HepG2 (cell line): Measurements from ENCODE around the gene CLDN14. TPM values are rescaled to one million over a fixed set of nuclear protein-coding genes. Genes with fewer than 3 reads are reported as not detected.

Experiments used
- ATAC-seq: fragments of 200-7000 bp; cut with Tn5 transposase; 3 replicates; pipeline ENCODE4 v1.9.1; 2020; ENCODE audit warnings: mild to moderate bottlenecking, moderate library complexity
- BruUV-seq: library from RNA; stranded (reverse); fragments of 400-500 nt; replicated peaks from 2 replicates; lab custom pipeline; 2021; lab: Mats Ljungman, UMichigan
- CTCF ChIA-PET: fragments of 300-600 bp; formaldehyde crosslinking; extraction: SDS; loops from one replicate; lab custom pipeline; 2021; ENCODE audit warnings: low total read pairs, inconsistent platforms, low intra/inter-chr PET ratio; lab: Yijun Ruan, JAX
- POLR2A ChIA-PET: fragments of 350-600 bp; sonication (Branson Sonifier 250); formaldehyde crosslinking; loops from one replicate; lab custom pipeline; 2020; ENCODE audit warnings: antibody characterized with exemption, inconsistent platforms; lab: Yijun Ruan, JAX
- DNase-seq: peaks from one replicate; pipeline ENCODE4 v3.0.0-alpha.2; 2015; ENCODE audit warnings: low spot score
- FAIRE-seq: peaks from 3 replicates; lab custom pipeline; 2011; peaks lifted over from hg19 to GRCh38; lab: Jason Lieb, UNC
- H2AFZ ChIP-seq: one replicate; pipeline ENCODE4 v1.6.1; 2011; ENCODE audit warnings: low read length, inconsistent platforms
- H3K27ac ChIP-seq: fragments of 300-600 bp; 3 replicates; pipeline ENCODE4 v1.8.0; 2011; ENCODE audit warnings: mixed run types, mild to moderate bottlenecking, mixed read lengths, low read length, inconsistent platforms; ENCODE audit not compliant: insufficient read depth; ENCODE audit errors: extremely low read length
- H3K27me3 ChIP-seq, 2 experiments: fragments of 200-600 bp in 1 of 2; 2 replicates in 1 of 2; 3 replicates in 1 of 2; pipeline versions ENCODE4 v1.6.0 to v1.8.0; 2011; ENCODE audit warnings: low read length in 2 of 2, mild to moderate bottlenecking in 2 of 2, moderate library complexity in 2 of 2, inconsistent platforms in 1 of 2; ENCODE audit not compliant: insufficient read depth in 2 of 2, control insufficient read depth in 1 of 2
- H3K36me3 ChIP-seq, 2 experiments: fragments of 200-600 bp in 1 of 2; replicated peaks in 1 of 2; 2 replicates in 1 of 2; 3 replicates in 1 of 2; pipeline versions ENCODE4 v1.5.1 to v1.8.0; 2011; ENCODE audit warnings: low read length in 2 of 2, inconsistent platforms in 1 of 2; ENCODE audit not compliant: insufficient read depth in 2 of 2, control insufficient read depth in 1 of 2
- H3K4me1 ChIP-seq: 2 replicates; pipeline ENCODE4 v1.5.1; 2012; ENCODE audit warnings: low read length, inconsistent platforms; ENCODE audit not compliant: insufficient read depth
- H3K4me2 ChIP-seq: 2 replicates; pipeline ENCODE4 v1.6.0; 2011; ENCODE audit warnings: low read depth, low read length, inconsistent platforms
- H3K4me3 ChIP-seq, 3 experiments: fragments of 200-600 bp in 1 of 3; sonication (generic), shearing (Covaris generic) in 1 of 3; replicated peaks in 1 of 3; 2 replicates each; pipeline ENCODE4 v1.5.1; 2011 to 2016; ENCODE audit warnings: low read length in 3 of 3, inconsistent platforms in 2 of 3, low read depth in 2 of 3, mild to moderate bottlenecking in 2 of 3, control low read depth in 1 of 3, mixed read lengths in 1 of 3; ENCODE audit not compliant: insufficient read depth in 1 of 3
- H3K79me2 ChIP-seq: one replicate; pipeline ENCODE4 v1.6.1; 2011; ENCODE audit warnings: low read length, inconsistent platforms; ENCODE audit not compliant: insufficient read depth
- H3K9ac ChIP-seq: 2 replicates; pipeline ENCODE4 v1.6.0; 2011; ENCODE audit warnings: mild to moderate bottlenecking, low read depth, low read length, inconsistent platforms; ENCODE audit not compliant: insufficient read depth
- H3K9me3 ChIP-seq: 2 replicates; pipeline ENCODE4 v1.5.1; 2012; ENCODE audit warnings: mild to moderate bottlenecking, low read length
- H4K20me1 ChIP-seq: 2 replicates; pipeline ENCODE4 v1.6.0; 2011; ENCODE audit warnings: inconsistent platforms, mild to moderate bottlenecking, low read length, moderate library complexity; ENCODE audit not compliant: insufficient read depth
- ATF6 ChIP-seq: sonication (generic); formaldehyde crosslinking; conservative IDR thresholded peaks from 2 replicates; pipeline ENCODE4 v1.4.0; 2020; ENCODE audit warnings: missing genetic modification reagents
- SAP130 ChIP-seq: IDR thresholded peaks from 2 replicates; pipeline ENCODE4 v1.6.1; 2016; ENCODE audit warnings: low read depth
- WIZ ChIP-seq: sonication (generic); formaldehyde crosslinking; IDR thresholded peaks from 2 replicates; pipeline ENCODE4 v1.5.1; 2020; ENCODE audit warnings: mild to moderate bottlenecking, missing genetic modification reagents
- ZBTB25 ChIP-seq: IDR thresholded peaks from 2 replicates; pipeline ENCODE4 v1.6.1; 2018; ENCODE audit warnings: missing genetic modification reagents
- ZNF367 ChIP-seq: sonication (generic); formaldehyde crosslinking; IDR thresholded peaks from 2 replicates; pipeline ENCODE4 v1.4.0; 2020; ENCODE audit warnings: missing genetic modification reagents, borderline replicate concordance
- WGBS: methylation state at CpG from one replicate; pipeline ENCODE4 v1.1.6; 2017; ENCODE audit warnings: low lambda C conversion rate; 5-methylcytosine and 5-hydroxymethylcytosine counted together
- in situ Hi-C: cut with HindIII; loops from 2 replicates; pipeline ENCODE4 v1.10.0; 2017; ENCODE audit warnings: low pct_unique_long_range_greater_than_20kb; ENCODE audit not compliant: extremely low pct_ligation_motif_present
- intact Hi-C: fragments of 100-400 bp; cut with micrococcal nuclease; formaldehyde crosslinking; loops from one replicate; pipeline ENCODE4 v1.10.0; 2022; ENCODE audit not compliant: unreplicated experiment
- polyA plus RNA-seq, 8 experiments: library from polyadenylated mRNA; depleted of rRNA in 3 of 8; stranded (reverse) in 7 of 8; unstranded in 1 of 8; fragments of >200 nt; fragmentation: Illumina TruSeq in 4 of 8; extraction: Trizol in 4 of 8; gene quantifications; 2 replicates each; pipeline versions ENCODE4 v1.2.1 to v1.2.3, GENCODE V29; 2011 to 2016; ENCODE audit warnings: low read depth in 4 of 8, missing spikeins in 1 of 8, mixed read lengths in 1 of 8; ENCODE audit not compliant: insufficient read depth in 1 of 8
- total RNA-seq, 5 experiments: library from RNA; depleted of rRNA; stranded (reverse); fragments of >200 nt; fragmentation: Illumina TruSeq; extraction: Trizol; gene quantifications; 2 replicates each; pipeline ENCODE4 v1.2.3, GENCODE V29; 2016; ENCODE audit warnings: low read depth in 1 of 5
- TF ChIP-seq, protein P1 (sequence below): sonication (generic); formaldehyde crosslinking; IDR thresholded peaks from 2 replicates; pipeline ENCODE4 v1.4.0; 2020; ENCODE audit warnings: missing genetic modification reagents
- TF ChIP-seq, protein P2 (sequence below): sonication (generic); formaldehyde crosslinking; IDR thresholded peaks from 2 replicates; pipeline ENCODE4 v1.4.0; 2020; ENCODE audit warnings: missing genetic modification reagents
- TF ChIP-seq, protein P3 (sequence below): sonication (generic); formaldehyde crosslinking; IDR thresholded peaks from 2 replicates; pipeline ENCODE4 v1.4.0; 2020; ENCODE audit warnings: missing genetic modification reagents, mild to moderate bottlenecking, borderline replicate concordance

The CLDN14 gene
- total and polyA plus RNA-seq, 2 of the 13 experiments (the other 11 are each of a cell fraction or from before 2014, with no cell fraction given) = 1.1 to 1.4 TPM

- Histone ChIP-seq H3K9me3 (no peaks in the 10 kb centered on the region), H3K4me3 (no peak overlapping the region), H3K27me3 (no peaks in the 10 kb centered on the region; a peak in 1 of 5 replicates), H3K4me1 (peaks cover 69% of the 10 kb centered on the region), H3K79me2 (peaks cover 15% of the 10 kb centered on the region), H3K36me3 (no peaks in the 10 kb centered on the region), H3K9ac (no peak overlapping the region), H4K20me1 (no peaks in the 10 kb centered on the region), H3K4me2 (peak overlapping the region; percentile 59), H2AFZ (no peak overlapping the region), H3K27ac (peak overlapping the region; percentile 73)
- ChIA-PET POLR2A (no interaction called here), CTCF (no interaction called here)
- ATAC-seq (no peak), DNase-seq (no peak), FAIRE-seq (no peak)
- BruUV-seq = no TSS peak
- in situ Hi-C loops (no loop called here), intact Hi-C loops (no loop called here)
- 0 out of 2 replicates have a peak, but pooled peaks have one; percentile 10 for TF ChIP-seq WIZ (CRISPR knock-in tag)
- TF ChIP-seq, protein P1, sequence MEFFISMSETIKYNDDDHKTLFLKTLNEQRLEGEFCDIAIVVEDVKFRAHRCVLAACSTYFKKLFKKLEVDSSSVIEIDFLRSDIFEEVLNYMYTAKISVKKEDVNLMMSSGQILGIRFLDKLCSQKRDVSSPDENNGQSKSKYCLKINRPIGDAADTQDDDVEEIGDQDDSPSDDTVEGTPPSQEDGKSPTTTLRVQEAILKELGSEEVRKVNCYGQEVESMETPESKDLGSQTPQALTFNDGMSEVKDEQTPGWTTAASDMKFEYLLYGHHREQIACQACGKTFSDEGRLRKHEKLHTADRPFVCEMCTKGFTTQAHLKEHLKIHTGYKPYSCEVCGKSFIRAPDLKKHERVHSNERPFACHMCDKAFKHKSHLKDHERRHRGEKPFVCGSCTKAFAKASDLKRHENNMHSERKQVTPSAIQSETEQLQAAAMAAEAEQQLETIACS (CRISPR knock-in tag) = no peak
- 57% methylated on average over 4 of the region's 4 CpGs for WGBS
Observed at GRCh38 chr21:36482181-36482580, 2.3 kb upstream of the CLDN14 start.

GRCh38 chr21:36481639-36482038, 1.7 kb upstream of the CLDN14 start:
- Histone ChIP-seq H3K27me3 (no peaks in the 10 kb centered on the region; a peak in 1 of 5 replicates), H3K27ac (peak overlapping the region; percentile 89), H4K20me1 (no peaks in the 10 kb centered on the region), H3K9ac (no peak overlapping the region; the same call in 1 of the 2 replicates), H3K79me2 (peaks cover 15% of the 10 kb centered on the region), H3K36me3 (no peaks in the 10 kb centered on the region), H3K4me3 (no peak overlapping the region), H2AFZ (no peak overlapping the region), H3K4me2 (peak overlapping the region; percentile 59), H3K9me3 (no peaks in the 10 kb centered on the region), H3K4me1 (peaks cover 75% of the 10 kb centered on the region)
- peak; percentile 69 for DNase-seq
- ATAC-seq = peak; percentile 61
- POLR2A ChIA-PET = no interaction called here
- CTCF ChIA-PET = no interaction called here
- FAIRE-seq = peak; percentile 56
- in situ Hi-C loops (no loop called here), intact Hi-C loops (no loop called here)
- 0% methylated on average over 5 of the region's 5 CpGs for WGBS
- BruUV-seq = no TSS peak
- TF ChIP-seq ZNF367 (CRISPR knock-in tag) (no peak), ZBTB25 (CRISPR knock-in tag) (peak; percentile 69; the same call in 1 of the 2 replicates), ATF6 (no peak), SAP130 (CRISPR knock-in tag) (peak; percentile 54)
- TF ChIP-seq, protein P2, sequence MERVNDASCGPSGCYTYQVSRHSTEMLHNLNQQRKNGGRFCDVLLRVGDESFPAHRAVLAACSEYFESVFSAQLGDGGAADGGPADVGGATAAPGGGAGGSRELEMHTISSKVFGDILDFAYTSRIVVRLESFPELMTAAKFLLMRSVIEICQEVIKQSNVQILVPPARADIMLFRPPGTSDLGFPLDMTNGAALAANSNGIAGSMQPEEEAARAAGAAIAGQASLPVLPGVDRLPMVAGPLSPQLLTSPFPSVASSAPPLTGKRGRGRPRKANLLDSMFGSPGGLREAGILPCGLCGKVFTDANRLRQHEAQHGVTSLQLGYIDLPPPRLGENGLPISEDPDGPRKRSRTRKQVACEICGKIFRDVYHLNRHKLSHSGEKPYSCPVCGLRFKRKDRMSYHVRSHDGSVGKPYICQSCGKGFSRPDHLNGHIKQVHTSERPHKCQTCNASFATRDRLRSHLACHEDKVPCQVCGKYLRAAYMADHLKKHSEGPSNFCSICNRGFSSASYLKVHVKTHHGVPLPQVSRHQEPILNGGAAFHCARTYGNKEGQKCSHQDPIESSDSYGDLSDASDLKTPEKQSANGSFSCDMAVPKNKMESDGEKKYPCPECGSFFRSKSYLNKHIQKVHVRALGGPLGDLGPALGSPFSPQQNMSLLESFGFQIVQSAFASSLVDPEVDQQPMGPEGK (CRISPR knock-in tag) = 0 out of 2 replicates have a peak, but pooled peaks have one; percentile 26
- TF ChIP-seq, protein P3, sequence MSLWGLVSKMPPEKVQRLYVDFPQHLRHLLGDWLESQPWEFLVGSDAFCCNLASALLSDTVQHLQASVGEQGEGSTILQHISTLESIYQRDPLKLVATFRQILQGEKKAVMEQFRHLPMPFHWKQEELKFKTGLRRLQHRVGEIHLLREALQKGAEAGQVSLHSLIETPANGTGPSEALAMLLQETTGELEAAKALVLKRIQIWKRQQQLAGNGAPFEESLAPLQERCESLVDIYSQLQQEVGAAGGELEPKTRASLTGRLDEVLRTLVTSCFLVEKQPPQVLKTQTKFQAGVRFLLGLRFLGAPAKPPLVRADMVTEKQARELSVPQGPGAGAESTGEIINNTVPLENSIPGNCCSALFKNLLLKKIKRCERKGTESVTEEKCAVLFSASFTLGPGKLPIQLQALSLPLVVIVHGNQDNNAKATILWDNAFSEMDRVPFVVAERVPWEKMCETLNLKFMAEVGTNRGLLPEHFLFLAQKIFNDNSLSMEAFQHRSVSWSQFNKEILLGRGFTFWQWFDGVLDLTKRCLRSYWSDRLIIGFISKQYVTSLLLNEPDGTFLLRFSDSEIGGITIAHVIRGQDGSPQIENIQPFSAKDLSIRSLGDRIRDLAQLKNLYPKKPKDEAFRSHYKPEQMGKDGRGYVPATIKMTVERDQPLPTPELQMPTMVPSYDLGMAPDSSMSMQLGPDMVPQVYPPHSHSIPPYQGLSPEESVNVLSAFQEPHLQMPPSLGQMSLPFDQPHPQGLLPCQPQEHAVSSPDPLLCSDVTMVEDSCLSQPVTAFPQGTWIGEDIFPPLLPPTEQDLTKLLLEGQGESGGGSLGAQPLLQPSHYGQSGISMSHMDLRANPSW (CRISPR knock-in tag) = 0 out of 2 replicates have a peak, but pooled peaks have one; percentile 34
